ENCODE data around the gene RIPOR3. TPM values are rescaled to one million over a fixed set of nuclear protein-coding genes. Genes with fewer than 3 reads are reported as not detected.

The RIPOR3 gene
- total RNA-seq, 3 donors from 2014 or later (not counting 1 experiment from before 2014, with no cell fraction given), result 0.45 TPM; not detected in 2

- 78% methylated on average over 4 of the region's 4 CpGs for WGBS (ENCODE audit: insufficient coverage)
Measured at GRCh38 chr20:50651676-50652075, 39.7 kb downstream of the RIPOR3 start.

DNA sequence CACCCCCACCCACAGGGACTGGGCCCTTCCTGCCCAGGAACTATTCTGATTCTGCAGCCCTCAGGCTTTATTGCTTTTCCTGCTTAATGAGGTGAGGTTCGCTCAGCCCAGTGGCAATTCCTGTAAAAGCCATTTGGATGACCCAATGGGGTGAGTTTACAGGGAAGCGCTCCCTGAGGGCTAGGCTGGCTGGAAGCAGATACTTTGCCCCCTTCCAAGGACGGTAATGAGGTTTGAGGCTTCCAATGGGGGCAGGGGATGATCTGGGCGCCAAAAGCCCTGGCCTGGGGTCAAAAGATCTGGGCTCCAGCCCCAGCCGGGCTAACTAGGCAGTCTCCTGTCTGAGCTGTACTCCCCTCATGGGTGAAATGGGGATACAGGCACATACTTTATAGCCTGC lies 41.8 kb downstream of the RIPOR3 start:
- intact Hi-C loops (cut with micrococcal nuclease), result no loop called here
- ATAC-seq, result no peak
- no peaks in the 10 kb centered on the region for H3K4me1 ChIP-seq (ENCODE audit: control insufficient read depth, insufficient read depth, low read length)
- H3K36me3 Mint-ChIP-seq, result no peaks in the 10 kb centered on the region
- H3K4me3 ChIP-seq (ENCODE audit: low read length), result no peak overlapping the region
- H3K4me1 Mint-ChIP-seq, result no peaks in the 10 kb centered on the region
- no peaks in the 10 kb centered on the region for H3K9me3 Mint-ChIP-seq
- H3K36me3 ChIP-seq (ENCODE audit: control insufficient read depth, insufficient read depth, low read length), result no peaks in the 10 kb centered on the region
- WGBS (ENCODE audit: insufficient coverage), result 90% methylated on average over 5 of the region's 5 CpGs
- H3K4me3 Mint-ChIP-seq, result no peak overlapping the region
- H3K27me3 Mint-ChIP-seq (ENCODE audit: low read depth in 2 of 2), result no peaks in the 10 kb centered on the region
- DNase-seq, result no peak
- H3K27me3 ChIP-seq (ENCODE audit: control insufficient read depth, insufficient read depth, low read length), result no peaks in the 10 kb centered on the region
- TF ChIP-seq CTCF (IDR thresholded peaks at IDR 0.05), result no peak
- H3K9me3 ChIP-seq (ENCODE audit: control insufficient read depth, insufficient read depth, low read length), result peaks cover 3% of the 10 kb centered on the region
- no peak overlapping the region for H3K27ac Mint-ChIP-seq
- H3K27ac ChIP-seq (ENCODE audit: low read length), result no peak overlapping the region

More at GRCh38 chr20:50651676-50652075, 39.7 kb downstream of the RIPOR3 start:
- no peak for TF ChIP-seq CTCF (IDR thresholded peaks at IDR 0.05)
- Histone ChIP-seq H3K36me3 (ENCODE audit: control insufficient read depth, insufficient read depth, low read length) (no peaks in the 10 kb centered on the region), H3K4me1 (ENCODE audit: control insufficient read depth, insufficient read depth, low read length) (no peaks in the 10 kb centered on the region), H3K27me3 (ENCODE audit: control insufficient read depth, insufficient read depth, low read length) (no peaks in the 10 kb centered on the region), H3K27ac (ENCODE audit: low read length) (no peak overlapping the region), H3K4me3 (ENCODE audit: low read length) (no peak overlapping the region), H3K9me3 (ENCODE audit: control insufficient read depth, insufficient read depth, low read length) (no peaks in the 10 kb centered on the region)
- no peak overlapping the region for H3K27ac Mint-ChIP-seq
- intact Hi-C loops (cut with micrococcal nuclease), result no loop called here
- H3K4me1 Mint-ChIP-seq, result no peaks in the 10 kb centered on the region
- ATAC-seq (no peak), DNase-seq (no peak)
- no peaks in the 10 kb centered on the region for H3K36me3 Mint-ChIP-seq
- H3K27me3 Mint-ChIP-seq (ENCODE audit: low read depth in 2 of 2), result no peaks in the 10 kb centered on the region
- H3K4me3 Mint-ChIP-seq, result no peak overlapping the region
- no peaks in the 10 kb centered on the region for H3K9me3 Mint-ChIP-seq

DNA sequence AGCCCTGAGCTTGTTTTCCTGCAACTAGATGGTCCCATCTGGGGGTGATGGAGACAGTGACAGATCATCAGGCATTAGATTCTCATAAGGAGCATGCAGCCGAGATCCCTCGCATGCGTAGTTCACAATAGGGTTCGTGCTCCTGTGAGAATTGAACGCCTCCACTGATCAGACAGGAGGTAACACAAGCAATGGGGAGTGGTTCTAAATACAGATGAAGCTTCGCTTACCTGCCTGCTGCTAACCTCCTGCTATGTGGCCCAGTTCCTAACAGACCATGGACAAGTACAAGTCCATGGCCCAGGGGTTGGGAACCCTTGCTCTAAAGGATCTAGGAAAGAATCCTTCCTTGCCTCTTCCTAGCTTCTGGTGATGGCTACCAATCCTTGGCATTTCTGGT lies 42.7 kb downstream of the RIPOR3 start:
- Mint-ChIP-seq H3K4me1 (no peaks in the 10 kb centered on the region), H3K27ac (no peak overlapping the region), H3K4me3 (no peak overlapping the region), H3K27me3 (ENCODE audit: low read depth in 2 of 2) (no peaks in the 10 kb centered on the region), H3K9me3 (no peaks in the 10 kb centered on the region), H3K36me3 (no peaks in the 10 kb centered on the region)
- no peak for ATAC-seq
- no peaks in the 10 kb centered on the region for H3K27me3 ChIP-seq (ENCODE audit: control insufficient read depth, insufficient read depth, low read length)
- no peak overlapping the region for H3K4me3 ChIP-seq (ENCODE audit: low read length)
- H3K9me3 ChIP-seq (ENCODE audit: control insufficient read depth, insufficient read depth, low read length), result peaks cover 3% of the 10 kb centered on the region
- no peak for DNase-seq
- no peaks in the 10 kb centered on the region for H3K36me3 ChIP-seq (ENCODE audit: control insufficient read depth, insufficient read depth, low read length)
- TF ChIP-seq CTCF (IDR thresholded peaks at IDR 0.05), result no peak
- H3K27ac ChIP-seq (ENCODE audit: low read length), result no peak overlapping the region
- intact Hi-C loops (cut with micrococcal nuclease), result no loop called here
- WGBS (ENCODE audit: insufficient coverage), result 94% methylated on average over 6 of the region's 6 CpGs
- no peaks in the 10 kb centered on the region for H3K4me1 ChIP-seq (ENCODE audit: control insufficient read depth, insufficient read depth, low read length)

GRCh38 chr20:50646483-50646996 lies 44.8 kb downstream of the RIPOR3 start:
- no peak for TF ChIP-seq CTCF (IDR thresholded peaks at IDR 0.05)
- H3K4me3 ChIP-seq (ENCODE audit: low read length), result no peak overlapping the region
- H3K4me1 ChIP-seq (ENCODE audit: control insufficient read depth, insufficient read depth, low read length), result no peaks in the 10 kb centered on the region
- intact Hi-C loops (cut with micrococcal nuclease), result no loop called here
- Mint-ChIP-seq H3K4me3 (no peak overlapping the region), H3K4me1 (no peaks in the 10 kb centered on the region), H3K27ac (no peak overlapping the region), H3K9me3 (no peaks in the 10 kb centered on the region), H3K27me3 (ENCODE audit: low read depth in 2 of 2) (peaks cover 4 to 8% of the 10 kb centered on the region in 2 donors), H3K36me3 (no peaks in the 10 kb centered on the region)
- H3K27me3 ChIP-seq (ENCODE audit: control insufficient read depth, insufficient read depth, low read length), result no peaks in the 10 kb centered on the region
- peaks cover 3% of the 10 kb centered on the region for H3K9me3 ChIP-seq (ENCODE audit: control insufficient read depth, insufficient read depth, low read length)
- ATAC-seq, result no peak
- no peaks in the 10 kb centered on the region for H3K36me3 ChIP-seq (ENCODE audit: control insufficient read depth, insufficient read depth, low read length)
- 69% methylated on average over 1 of the region's 1 CpG for WGBS (ENCODE audit: insufficient coverage)
- no peak overlapping the region for H3K27ac ChIP-seq (ENCODE audit: low read length)
- DNase-seq, result no peak

Data from natural killer cell (primary cell).